OCI-LY3 (cell line): ENCODE measurements around the gene TMEM260.

Source experiments
- H2AFZ ChIP-seq: fragments of 200-600, 300-600 bp; shearing (Covaris generic); 2 replicates; pipeline ENCODE4 v1.6.0; 2014; ENCODE audit warnings: antibody characterized with exemption, low read depth, low read length
- H3K27ac ChIP-seq: fragments of 200-600, 300-600 bp; sonication (generic); 2 replicates; pipeline ENCODE4 v1.5.1; 2014; ENCODE audit warnings: mild to moderate bottlenecking, low read length, moderate library complexity, mixed read lengths
- H3K27me3 ChIP-seq: fragments of 200-600, 300-600 bp; sonication (generic); 2 replicates; pipeline ENCODE4 v1.6.1; 2014; ENCODE audit warnings: low read depth, low read length, mixed read lengths
- H3K36me3 ChIP-seq: fragments of 200-600, 300-600 bp; sonication (generic); replicated peaks from 2 replicates; pipeline ENCODE3; 2014; ENCODE audit warnings: low read depth, low read length, mixed read lengths
- H3K4me1 ChIP-seq: fragments of 300-600, 200-600 bp; sonication (generic); 2 replicates; pipeline ENCODE4 v1.6.1; 2014; ENCODE audit warnings: low read length, mixed read lengths
- H3K4me2 ChIP-seq: fragments of 200-600, 300-600 bp; sonication (generic); 2 replicates; pipeline ENCODE4 v1.6.1; 2014; ENCODE audit warnings: low read length, mixed read lengths
- H3K4me3 ChIP-seq: fragments of 300-600, 200-600 bp; sonication (generic); 2 replicates; pipeline ENCODE4 v1.5.1; 2014; ENCODE audit warnings: antibody characterized with exemption, mild to moderate bottlenecking, low read length, moderate library complexity
- H3K79me2 ChIP-seq: fragments of 300-600, 200-600 bp; shearing (Covaris generic); 2 replicates; pipeline ENCODE4 v1.6.1; 2014; ENCODE audit warnings: mild to moderate bottlenecking, low read length, mixed read lengths
- H3K9ac ChIP-seq: fragments of 300-600, 200-600 bp; shearing (Covaris generic); 2 replicates; pipeline ENCODE4 v1.6.0; 2014; ENCODE audit warnings: mild to moderate bottlenecking, low read length, moderate library complexity
- H3K9me3 ChIP-seq: fragments of 200-600, 300-600 bp; shearing (Covaris generic); 2 replicates; pipeline ENCODE4 v1.6.1; 2014; ENCODE audit warnings: low read length, mixed read lengths; ENCODE audit not compliant: insufficient read depth
- H4K20me1 ChIP-seq: fragments of 200-600, 300-600 bp; sonication (generic); 2 replicates; pipeline ENCODE4 v1.6.1; 2016; ENCODE audit warnings: low read length, mixed read lengths; ENCODE audit not compliant: insufficient read depth
- CTCF ChIP-seq: fragments of 200-600, 300-600 bp; sonication (generic); IDR thresholded peaks from 2 replicates; pipeline ENCODE4 v1.5.1; 2014; ENCODE audit warnings: antibody characterized with exemption, low read length, low read depth
- EZH2phosphoT487 ChIP-seq: fragments of 200-600 bp; shearing (Covaris generic); IDR thresholded peaks from 2 replicates; pipeline ENCODE4 v1.6.1; 2018; ENCODE audit warnings: antibody characterized with exemption, mixed run types, low read depth

Gene TMEM260

DNA sequence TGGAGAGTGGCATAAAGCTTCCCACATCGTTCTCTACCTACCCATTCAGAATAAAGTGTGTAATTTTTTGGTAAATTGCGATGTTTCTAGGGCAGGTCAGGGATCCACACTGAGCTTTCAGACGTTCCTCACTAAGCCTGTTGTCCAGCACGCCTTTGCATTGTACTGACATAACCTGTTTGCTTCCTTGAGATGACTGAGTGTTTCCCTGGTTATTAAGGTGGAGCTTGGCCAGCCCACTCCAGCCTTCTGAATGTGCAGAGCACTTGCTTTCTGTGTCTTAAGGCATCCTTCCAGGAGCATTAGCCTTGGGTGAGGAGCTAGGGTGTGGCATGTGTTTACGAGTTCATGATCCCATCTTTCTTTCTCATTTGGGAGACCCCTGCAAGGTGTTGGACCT lies 96.4 kb downstream of the TMEM260 start:
- Histone ChIP-seq H3K36me3 (no peaks in the 10 kb centered on the region), H3K79me2 (no peaks in the 10 kb centered on the region), H3K4me3 (no peak overlapping the region), H3K27ac (no peak overlapping the region), H3K4me1 (no peaks in the 10 kb centered on the region), H2AFZ (no peak overlapping the region), H3K27me3 (no peaks in the 10 kb centered on the region), H4K20me1 (no peaks in the 10 kb centered on the region), H3K4me2 (no peak overlapping the region), H3K9me3 (no peaks in the 10 kb centered on the region), H3K9ac (no peak overlapping the region)
- TF ChIP-seq EZH2phosphoT487 (no peak), CTCF (no peak)

GRCh38 chr14:56678838-56679237 lies 99.2 kb downstream of the TMEM260 start:
- Histone ChIP-seq H4K20me1 (no peaks in the 10 kb centered on the region), H3K36me3 (no peaks in the 10 kb centered on the region), H3K9ac (no peak overlapping the region), H3K79me2 (no peaks in the 10 kb centered on the region), H2AFZ (no peak overlapping the region), H3K27me3 (no peaks in the 10 kb centered on the region), H3K9me3 (no peaks in the 10 kb centered on the region), H3K4me2 (no peak overlapping the region), H3K27ac (no peak overlapping the region), H3K4me3 (no peak overlapping the region), H3K4me1 (no peaks in the 10 kb centered on the region)
- no peak for TF ChIP-seq CTCF
- TF ChIP-seq EZH2phosphoT487, result no peak

- H2AFZ ChIP-seq, result no peak overlapping the region
- TF ChIP-seq EZH2phosphoT487 (no peak), CTCF (no peak)
Measured at GRCh38 chr14:56686416-56686815, 106.8 kb downstream of the TMEM260 start.

GRCh38 chr14:56687123-56687522 lies 107.5 kb downstream of the TMEM260 start:
- no peak overlapping the region for H3K4me2 ChIP-seq
- H4K20me1 ChIP-seq, result no peaks in the 10 kb centered on the region
- no peak overlapping the region for H2AFZ ChIP-seq
- no peak overlapping the region for H3K27ac ChIP-seq
- H3K79me2 ChIP-seq, result no peaks in the 10 kb centered on the region
- no peaks in the 10 kb centered on the region for H3K27me3 ChIP-seq
- no peak for TF ChIP-seq EZH2phosphoT487
- TF ChIP-seq CTCF, result no peak
- no peaks in the 10 kb centered on the region for H3K9me3 ChIP-seq
- H3K4me1 ChIP-seq, result no peaks in the 10 kb centered on the region
- H3K4me3 ChIP-seq, result no peak overlapping the region
- no peak overlapping the region for H3K9ac ChIP-seq
- no peaks in the 10 kb centered on the region for H3K36me3 ChIP-seq

More at GRCh38 chr14:56686416-56686815, 106.8 kb downstream of the TMEM260 start:
- H4K20me1 ChIP-seq, result no peaks in the 10 kb centered on the region
- no peaks in the 10 kb centered on the region for H3K4me1 ChIP-seq
- no peaks in the 10 kb centered on the region for H3K36me3 ChIP-seq
- no peaks in the 10 kb centered on the region for H3K27me3 ChIP-seq
- no peak overlapping the region for H3K27ac ChIP-seq
- no peak overlapping the region for H3K4me2 ChIP-seq
- no peaks in the 10 kb centered on the region for H3K9me3 ChIP-seq
- no peak overlapping the region for H3K9ac ChIP-seq
- no peak overlapping the region for H3K4me3 ChIP-seq
- no peaks in the 10 kb centered on the region for H3K79me2 ChIP-seq
